Gastroesophageal sphincter (tissue), 4 donors: ENCODE measurements around the gene NECTIN1. TPM values are rescaled to one million over a fixed set of nuclear protein-coding genes. Genes with fewer than 3 reads are reported as not detected.

Source experiments
- ATAC-seq: fragments of 150-250 bp; one replicate; pipeline ENCODE4 v1.9.1; 2016; ENCODE audit warnings: mild to moderate bottlenecking, moderate library complexity
- H3K27ac ChIP-seq, 4 donors: fragments of 200-600 bp; sonication (generic) in 3 of 4; 1 replicate in 3 of 4; 2 replicates in 1 of 4; pipeline ENCODE4 v1.5.1; 2016 to 2019
- H3K27me3 ChIP-seq: fragments of 200-600 bp; sonication (generic); one replicate; pipeline ENCODE4 v1.5.1; 2019
- H3K36me3 ChIP-seq, 2 donors: fragments of 200-600 bp; sonication (generic); one replicate each; pipeline ENCODE4 v1.5.1; 2019; ENCODE audit warnings: control low read depth in 1 of 2
- H3K4me1 ChIP-seq, 3 donors: fragments of 200-600 bp; sonication (generic); 1 replicate in 2 of 3; 2 replicates in 1 of 3; pipeline ENCODE4 v1.5.1; 2016 to 2019; ENCODE audit warnings: control low read depth in 2 of 3
- H3K4me3 ChIP-seq, 2 donors: fragments of 200-600 bp; sonication (generic); one replicate each; pipeline ENCODE4 v1.5.1; 2019; ENCODE audit warnings: mild to moderate bottlenecking in 1 of 2, moderate library complexity in 1 of 2
- H3K9me3 ChIP-seq, 3 donors: fragments of 200-600 bp; sonication (generic); one replicate each; pipeline ENCODE4 v1.5.1; 2017 to 2019; ENCODE audit warnings: control low read depth in 2 of 3
- EP300 ChIP-seq: sonication (generic); formaldehyde crosslinking; IDR thresholded peaks from one replicate; pipeline ENCODE4 v1.6.1; 2017; ENCODE audit warnings: antibody characterized with exemption, mild to moderate bottlenecking
- POLR2A ChIP-seq, 2 donors: fragments of 450-650 bp; IDR thresholded peaks; one replicate each; pipeline ENCODE4 v1.6.1; 2017; ENCODE audit warnings: antibody characterized with exemption in 2 of 2, mild to moderate bottlenecking in 2 of 2, moderate library complexity in 1 of 2
- POLR2AphosphoS5 ChIP-seq: sonication (generic); formaldehyde crosslinking; IDR thresholded peaks from one replicate; pipeline ENCODE4 v1.6.1; 2017; ENCODE audit warnings: antibody characterized with exemption
- WGBS, 2 donors: methylation state at CpG; one replicate each; pipeline ENCODE4 v1.1.5; 2018; ENCODE audit warnings: low coverage in 1 of 2; 5-methylcytosine and 5-hydroxymethylcytosine counted together
- total RNA-seq, 4 donors: library from RNA; depleted of rRNA; stranded (reverse); fragments of >200 nt; gene quantifications; one replicate each; pipeline ENCODE4 v1.1.0, GENCODE V29; 2016
- TF ChIP-seq, protein P1 (sequence below), 4 experiments: fragments of 200-600 bp in 2 of 4; fragments of 450-650 bp in 2 of 4; sonication (generic) in 1 of 4; IDR thresholded peaks; one replicate each; pipeline ENCODE4 v1.5.1; 2017 to 2019; ENCODE audit warnings: antibody characterized with exemption in 4 of 4, mild to moderate bottlenecking in 2 of 4, moderate library complexity in 2 of 4

The NECTIN1 gene
- total RNA-seq, 4 donors from 2014 or later, result 2.6 to 7.1 (median 4.3) TPM

GRCh38 chr11:119720311-119720913 is 8.6 kb downstream of the NECTIN1 start:
- no peak overlapping the region for H3K27ac ChIP-seq
- H3K27me3 ChIP-seq, result no peaks in the 10 kb centered on the region
- H3K9me3 ChIP-seq, result no peaks in the 10 kb centered on the region
- ATAC-seq, result no peak
- TF ChIP-seq, protein P1, sequence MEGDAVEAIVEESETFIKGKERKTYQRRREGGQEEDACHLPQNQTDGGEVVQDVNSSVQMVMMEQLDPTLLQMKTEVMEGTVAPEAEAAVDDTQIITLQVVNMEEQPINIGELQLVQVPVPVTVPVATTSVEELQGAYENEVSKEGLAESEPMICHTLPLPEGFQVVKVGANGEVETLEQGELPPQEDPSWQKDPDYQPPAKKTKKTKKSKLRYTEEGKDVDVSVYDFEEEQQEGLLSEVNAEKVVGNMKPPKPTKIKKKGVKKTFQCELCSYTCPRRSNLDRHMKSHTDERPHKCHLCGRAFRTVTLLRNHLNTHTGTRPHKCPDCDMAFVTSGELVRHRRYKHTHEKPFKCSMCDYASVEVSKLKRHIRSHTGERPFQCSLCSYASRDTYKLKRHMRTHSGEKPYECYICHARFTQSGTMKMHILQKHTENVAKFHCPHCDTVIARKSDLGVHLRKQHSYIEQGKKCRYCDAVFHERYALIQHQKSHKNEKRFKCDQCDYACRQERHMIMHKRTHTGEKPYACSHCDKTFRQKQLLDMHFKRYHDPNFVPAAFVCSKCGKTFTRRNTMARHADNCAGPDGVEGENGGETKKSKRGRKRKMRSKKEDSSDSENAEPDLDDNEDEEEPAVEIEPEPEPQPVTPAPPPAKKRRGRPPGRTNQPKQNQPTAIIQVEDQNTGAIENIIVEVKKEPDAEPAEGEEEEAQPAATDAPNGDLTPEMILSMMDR (IDR thresholded peaks at IDR 0.05), result no peak
- TF ChIP-seq POLR2A (IDR thresholded peaks at IDR 0.05) (no peak), POLR2AphosphoS5 (no peak), EP300 (no peak)
- WGBS, 2 donors, result 91% methylated on average over 8 of the region's 18 CpGs; no CpG with 5 or more reads in 1 of the 2 donors
- H3K36me3 ChIP-seq, result no peaks in the 10 kb centered on the region
- peaks cover 0 to 6% (median 0%) of the 10 kb centered on the region in 3 donors for H3K4me1 ChIP-seq
- no peak overlapping the region for H3K4me3 ChIP-seq

DNA sequence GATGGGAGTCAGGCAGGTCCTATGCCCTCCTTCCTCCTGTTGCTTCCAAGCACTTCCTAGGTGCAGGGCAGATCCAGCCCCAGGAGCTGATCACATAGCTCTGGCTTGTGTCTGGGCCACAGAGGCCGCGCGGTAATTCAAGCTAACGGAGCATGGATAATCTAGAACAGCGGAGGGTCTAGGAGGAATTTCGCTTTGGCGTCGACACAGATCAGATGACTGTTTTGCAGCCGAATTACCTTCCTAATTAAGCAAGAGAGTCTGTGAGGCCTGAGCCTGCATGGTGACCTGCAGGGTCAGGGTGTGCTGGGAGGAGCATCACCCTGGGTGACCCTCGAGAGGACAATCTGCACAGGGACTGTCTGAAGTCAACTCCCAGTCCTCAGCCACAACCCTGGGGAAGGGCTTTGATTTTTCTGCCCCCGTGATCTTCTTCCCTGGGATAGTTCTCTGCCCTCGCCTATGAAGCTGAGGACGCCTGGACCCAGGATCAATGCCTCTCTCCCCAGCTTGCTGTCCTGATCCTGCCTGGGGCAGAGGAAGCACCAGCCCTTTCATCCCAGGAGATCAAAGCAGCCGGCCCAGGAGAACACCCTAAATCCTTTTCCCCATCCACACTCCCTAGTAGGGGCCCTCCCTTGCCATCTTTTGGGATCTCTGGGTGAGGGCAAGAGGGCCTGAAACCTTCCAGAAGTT is 11.0 kb downstream of the NECTIN1 start:
- Histone ChIP-seq H3K27me3 (no peaks in the 10 kb centered on the region), H3K36me3 (no peaks in the 10 kb centered on the region), H3K27ac (no peak overlapping the region), H3K9me3 (no peaks in the 10 kb centered on the region), H3K4me1 (peaks cover 0 to 6% (median 0%) of the 10 kb centered on the region in 3 donors), H3K4me3 (no peak overlapping the region)
- no peak for TF ChIP-seq POLR2AphosphoS5
- TF ChIP-seq EP300, result no peak
- no peak for TF ChIP-seq POLR2A (IDR thresholded peaks at IDR 0.05)
- TF ChIP-seq, protein P1 (IDR thresholded peaks at IDR 0.05), result no peak
- WGBS, 2 donors, result 78 to 83% methylated on average over 4 to 6 of the region's 14 CpGs
- no peak for ATAC-seq

GRCh38 chr11:119716582-119717498 is 12.2 kb downstream of the NECTIN1 start:
- Histone ChIP-seq H3K36me3 (no peaks in the 10 kb centered on the region), H3K27ac (no peak overlapping the region), H3K27me3 (no peaks in the 10 kb centered on the region), H3K9me3 (no peaks in the 10 kb centered on the region), H3K4me3 (no peak overlapping the region), H3K4me1 (peaks cover 0 to 6% (median 0%) of the 10 kb centered on the region in 3 donors)
- TF ChIP-seq POLR2A (IDR thresholded peaks at IDR 0.05), result no peak
- ATAC-seq, result no peak
- WGBS, 2 donors, result 84 to 92% methylated on average over 14 of the region's 30 CpGs

- H3K27ac ChIP-seq, result no peak overlapping the region
- TF ChIP-seq POLR2A (IDR thresholded peaks at IDR 0.05) (no peak), EP300 (no peak), POLR2AphosphoS5 (no peak)
- TF ChIP-seq, protein P1 (IDR thresholded peaks at IDR 0.05), result no peak
- no peaks in the 10 kb centered on the region for H3K4me1 ChIP-seq
- no peaks in the 10 kb centered on the region for H3K9me3 ChIP-seq
- H3K27me3 ChIP-seq, result no peaks in the 10 kb centered on the region
- H3K36me3 ChIP-seq, result no peaks in the 10 kb centered on the region
- no peak for ATAC-seq
- WGBS, 2 donors, result 100% methylated on average over 2 of the region's 6 CpGs; no CpG with 5 or more reads in 1 of the 2 donors
- H3K4me3 ChIP-seq, result no peak overlapping the region
These were observed 14.4 kb downstream of the NECTIN1 start for GRCh38 chr11:119714590-119714989.

- no peak overlapping the region for H3K4me3 ChIP-seq
- H3K36me3 ChIP-seq, result no peaks in the 10 kb centered on the region
- no peaks in the 10 kb centered on the region for H3K27me3 ChIP-seq
- no peaks in the 10 kb centered on the region for H3K4me1 ChIP-seq
- 96 to 100% methylated on average over 1 to 4 of the region's 8 CpGs for WGBS, 2 donors
- H3K9me3 ChIP-seq, result no peaks in the 10 kb centered on the region
- H3K27ac ChIP-seq, result no peak overlapping the region
- ATAC-seq, result no peak
- TF ChIP-seq POLR2A (IDR thresholded peaks at IDR 0.05) (no peak), POLR2AphosphoS5 (no peak)
- TF ChIP-seq, protein P1 (IDR thresholded peaks at IDR 0.05), result no peak
These were observed 14.8 kb downstream of the NECTIN1 start for GRCh38 chr11:119714189-119714588.
